ENCODE measurements around the gene DECR2.
A peak's percentile ranks its signal among the peaks of the same experiment; 100 is the strongest.
"Not testable (repeated sequence)": the region's sequence is repeated elsewhere in the genome, so short reads cannot be mapped to it uniquely, and the experiment has no call there.

The DECR2 gene

GRCh38 chr16:405548-406506 is 4.1 kb downstream of the DECR2 start:
- no peak for DNase-seq

- no peak for DNase-seq
These were observed 5.6 kb downstream of the DECR2 start for GRCh38 chr16:407253-407652.

GRCh38 chr16:410516-411178 is 9.0 kb downstream of the DECR2 start:
- DNase-seq: no peak

DNA sequence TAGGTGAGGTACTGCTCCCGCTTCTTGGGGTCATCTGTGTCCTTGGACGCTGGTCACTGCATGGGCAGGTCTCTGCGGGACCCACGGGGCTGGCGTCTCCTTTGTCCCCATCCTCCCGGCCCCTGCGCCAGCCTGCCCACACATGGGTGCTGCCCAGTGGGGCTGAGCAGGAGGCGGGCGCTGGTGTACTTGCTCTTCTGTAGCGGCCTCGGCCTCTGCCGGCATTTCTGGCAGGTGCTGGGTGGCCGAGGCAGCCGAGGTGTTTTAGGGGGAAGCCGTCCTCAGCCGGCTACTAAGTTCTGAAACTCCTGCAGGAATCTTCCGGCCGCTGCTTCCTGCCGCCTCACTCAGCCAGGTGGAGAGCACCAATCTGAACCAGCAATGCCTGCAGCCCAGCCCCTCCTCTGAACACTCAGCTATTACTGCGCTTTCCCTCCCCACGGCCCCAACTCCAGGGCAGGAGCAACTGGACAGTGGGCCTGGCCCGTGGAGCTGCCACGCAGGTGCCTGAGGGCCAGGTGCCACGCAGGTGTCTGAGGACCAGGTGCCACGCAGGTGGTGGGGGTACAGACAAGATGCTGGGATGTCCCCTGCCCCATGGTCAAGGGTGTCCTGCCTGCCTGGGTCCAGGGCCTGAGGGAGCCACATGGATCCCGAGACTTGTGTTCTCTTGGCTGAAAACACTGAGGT is 10.0 kb downstream of the DECR2 start:
- DNase-seq: no peak

DNA sequence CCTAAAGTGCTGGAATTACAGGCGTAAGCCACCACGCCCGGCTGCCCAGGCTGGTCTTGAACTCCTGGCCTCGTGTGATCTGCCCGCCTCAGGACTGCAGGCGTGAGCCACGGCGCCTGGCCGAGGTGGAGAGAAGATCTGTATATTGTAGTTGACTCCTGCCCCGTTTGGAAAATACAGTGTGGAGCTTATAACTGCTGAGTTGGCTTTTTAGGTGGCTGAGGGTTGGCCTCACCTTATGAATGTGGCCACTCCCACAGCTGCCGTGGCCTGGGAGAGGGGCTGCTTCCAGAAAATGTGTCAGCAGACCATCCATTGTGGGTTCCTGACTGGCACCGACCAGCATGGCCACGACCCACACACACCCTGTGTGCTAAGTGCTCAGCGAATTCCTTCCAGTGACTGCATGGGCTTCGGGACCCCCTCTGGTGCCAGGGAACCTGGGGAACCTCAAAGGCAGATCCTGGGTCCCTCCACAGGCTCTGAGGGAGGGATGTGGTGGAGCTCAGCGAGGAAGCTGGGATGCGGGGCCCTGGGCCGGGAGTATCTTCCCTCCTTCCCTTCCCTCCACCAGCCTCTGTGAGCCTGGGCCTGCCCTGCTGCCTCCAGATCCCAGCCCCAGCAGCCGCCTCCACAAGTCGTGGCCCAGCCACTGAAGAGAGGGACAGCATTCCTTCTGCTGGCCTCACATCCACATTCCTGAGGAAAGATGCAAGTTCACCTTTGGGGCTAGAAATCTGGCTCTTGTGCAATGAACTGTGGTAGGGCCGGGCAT is 12.9 kb downstream of the DECR2 start:
- DNase-seq: no peak

- DNase-seq: not testable (repeated sequence)
These were observed 13.4 kb downstream of the DECR2 start for GRCh38 chr16:415170-415498.

- not testable (repeated sequence) for DNase-seq
These were observed 20.5 kb downstream of the DECR2 start for GRCh38 chr16:422179-422578.

- DNase-seq: no peak
These were observed 22.4 kb downstream of the DECR2 start for GRCh38 chr16:424033-424622.

DNA sequence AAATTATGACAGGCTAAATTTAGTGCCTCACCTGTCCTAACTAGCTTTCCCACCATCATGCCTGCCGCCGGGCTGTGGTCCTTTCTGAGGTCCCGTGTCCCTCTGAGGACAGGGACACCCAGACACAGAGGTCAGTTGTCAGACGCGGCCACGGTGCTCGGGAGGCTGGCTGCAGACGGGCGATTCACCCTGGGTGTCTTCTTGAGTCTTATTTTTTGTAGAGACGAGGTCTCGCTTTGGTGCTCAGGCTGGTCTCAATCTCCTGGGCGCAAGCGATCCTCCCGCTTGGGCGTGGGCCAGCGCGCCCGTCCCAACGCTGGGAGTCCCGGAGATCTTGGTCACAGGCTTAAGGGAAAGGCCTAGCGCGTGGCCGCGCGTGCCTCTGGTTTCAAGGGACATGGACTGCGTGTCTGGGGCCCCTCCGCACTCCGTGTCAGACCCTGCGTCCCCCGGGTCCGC is 23.0 kb downstream of the DECR2 start:
- no peak for DNase-seq

DNA sequence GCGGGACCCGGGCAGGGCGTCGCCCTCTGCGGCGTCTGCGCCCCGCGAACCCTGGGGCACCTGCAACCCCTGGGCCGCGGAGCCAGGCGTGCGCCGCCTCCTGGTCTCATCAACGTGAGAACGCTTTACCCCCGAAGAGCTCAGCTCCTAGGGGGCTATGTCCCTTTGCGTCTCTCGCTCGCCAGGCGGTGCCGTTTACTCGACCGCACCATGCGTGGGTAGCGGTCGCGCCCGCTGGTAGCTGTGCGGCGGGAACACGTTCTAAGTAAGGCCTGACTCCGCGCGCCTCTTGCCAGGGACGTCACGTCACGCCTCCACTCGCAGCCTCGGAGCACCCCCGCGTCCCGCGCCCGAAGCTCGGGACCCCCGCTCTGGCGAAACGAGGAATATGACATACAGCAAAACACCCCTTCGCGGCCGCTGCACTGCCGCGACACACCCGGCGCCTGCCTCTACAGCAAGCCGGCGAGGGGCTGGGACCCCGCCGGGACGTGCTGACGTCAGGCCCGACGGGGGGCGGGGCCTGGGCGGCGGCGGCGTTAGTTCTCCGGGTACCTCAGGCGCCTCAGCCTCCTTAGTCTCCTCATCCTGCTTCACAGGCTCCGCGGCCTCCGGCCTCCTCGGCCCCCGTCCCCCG is 23.5 kb downstream of the DECR2 start, which contains the start of gene RAB11FIP3:
RAB11FIP3 (plus strand) TSS at position 568 of the 637 bp plus-strand sequence. CDS start 358 bp downstream, outside the sequence.
- peak; percentile 91 for DNase-seq

DNA sequence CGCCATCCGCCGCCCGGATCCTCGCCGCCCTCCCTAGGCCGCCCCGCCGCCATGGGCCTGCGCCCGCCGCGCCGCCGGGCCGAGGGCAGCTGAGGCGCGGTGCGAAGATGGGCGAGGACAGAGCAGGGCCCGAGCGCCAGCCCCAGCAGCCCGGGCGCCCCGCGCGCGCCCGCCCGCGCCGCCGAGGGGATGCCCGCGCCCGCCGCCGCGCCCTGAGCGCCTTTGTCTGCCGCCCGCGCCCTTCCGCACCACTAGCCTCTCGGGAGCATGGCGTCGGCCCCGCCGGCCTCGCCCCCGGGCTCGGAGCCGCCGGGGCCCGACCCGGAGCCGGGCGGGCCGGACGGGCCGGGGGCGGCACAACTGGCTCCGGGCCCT is 24.0 kb downstream of the DECR2 start:
- no peak for DNase-seq

GRCh38 chr16:426115-426905 is 24.6 kb downstream of the DECR2 start:
- DNase-seq: no peak

- DNase-seq: no peak
These were observed 25.2 kb downstream of the DECR2 start for GRCh38 chr16:426906-427249.

GRCh38 chr16:427250-427649 is 25.6 kb downstream of the DECR2 start:
- DNase-seq: no peak

- no peak for DNase-seq
These were observed 29.2 kb downstream of the DECR2 start for GRCh38 chr16:430904-431303.

DNA sequence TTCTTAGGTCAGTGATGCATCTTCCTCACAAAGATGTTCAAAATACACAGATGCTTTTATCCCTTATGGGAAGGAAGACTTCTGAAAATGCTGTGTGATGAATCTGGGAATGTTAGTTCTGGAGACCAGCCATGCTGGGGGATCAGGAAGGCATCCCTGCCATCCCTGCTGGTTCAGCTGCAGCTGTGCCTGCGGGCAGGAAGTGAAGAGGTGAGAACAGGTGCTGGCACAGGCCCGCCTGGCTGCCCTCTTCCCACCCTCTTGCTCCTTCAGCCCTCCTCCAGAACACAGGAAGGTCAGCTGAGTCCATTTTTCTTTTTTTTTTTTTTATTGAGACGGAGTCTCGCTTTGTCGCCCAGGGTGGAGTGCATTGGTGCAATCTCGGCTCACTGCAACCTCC is 38.9 kb downstream of the DECR2 start:
- no peak for DNase-seq

GRCh38 chr16:441447-441846 is 39.8 kb downstream of the DECR2 start:
- no peak for DNase-seq

DNA sequence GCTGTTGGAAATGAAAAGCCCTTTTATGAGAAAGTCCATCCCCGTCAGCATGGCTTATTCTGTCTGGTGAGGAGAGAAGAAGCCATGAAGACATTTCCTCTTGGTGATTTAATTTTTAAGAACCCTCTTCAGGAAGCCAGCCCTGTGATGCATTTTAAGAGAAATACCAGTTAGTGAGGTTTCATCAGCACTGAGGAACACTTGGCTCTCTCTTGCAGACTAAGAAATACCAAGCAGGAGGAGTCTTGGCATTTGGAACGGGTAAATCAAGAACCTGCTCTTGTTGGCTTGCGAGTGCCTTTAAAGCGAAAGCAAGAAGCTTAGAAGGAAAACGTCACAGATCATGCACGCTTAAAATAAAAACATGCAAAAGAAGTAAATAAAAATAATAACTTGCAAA is 41.3 kb downstream of the DECR2 start:
- DNase-seq: no peak

DNA sequence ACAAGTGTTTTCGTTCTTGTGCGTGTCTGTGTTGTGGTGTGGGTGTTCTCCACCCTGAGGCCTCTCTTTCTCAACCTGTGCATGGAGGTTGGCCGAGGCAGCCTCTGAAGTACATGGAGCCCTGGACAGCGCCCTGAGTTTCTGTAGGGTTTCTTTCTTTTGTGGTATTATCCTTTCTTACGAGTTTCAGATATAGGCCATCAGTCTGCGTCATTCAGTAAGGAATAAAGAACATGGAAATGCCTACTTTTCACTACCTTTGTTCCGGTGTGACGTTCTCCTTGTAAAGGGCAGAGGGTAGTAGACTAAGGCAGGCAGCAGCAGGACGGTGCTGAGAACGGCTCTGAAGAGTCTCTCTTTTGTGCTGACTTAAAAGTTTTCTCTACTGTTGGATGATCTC is 42.3 kb downstream of the DECR2 start:
- DNase-seq: no peak

GRCh38 chr16:445566-445965 is 43.9 kb downstream of the DECR2 start:
- no peak for DNase-seq

DNA sequence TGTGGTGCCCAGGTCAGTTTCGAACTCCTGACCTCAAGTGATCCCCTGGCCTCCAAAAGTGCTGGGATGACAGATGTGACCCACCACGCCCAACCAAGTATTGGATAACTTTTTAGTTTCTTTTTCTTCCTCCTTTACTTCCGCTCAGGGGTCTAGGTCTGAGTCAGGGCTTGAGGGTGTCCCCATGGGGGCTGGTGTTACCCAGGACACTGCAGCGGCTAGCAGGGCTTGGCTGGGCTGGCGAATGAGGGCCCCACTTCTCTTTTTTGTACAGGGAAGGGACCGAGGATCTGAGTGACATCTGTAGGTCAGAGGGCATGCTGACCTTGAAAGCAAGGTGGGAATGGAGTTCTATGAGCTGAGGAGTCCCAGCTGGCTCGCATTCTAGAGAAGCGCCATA is 48.7 kb downstream of the DECR2 start:
- no peak for DNase-seq
